HL-60 (cell line): ENCODE measurements around the gene LY86.

Experiments
- DNase-seq, 2 experiments: peaks; one replicate each; pipeline ENCODE4 v3.0.0-alpha.2; 2010 to 2020; ENCODE audit warnings: low read depth in 1 of 2, low spot score in 1 of 2
- H3K27ac ChIP-seq: fragments of 250-450 bp; sonication (Bioruptor Pico); replicated peaks from 2 replicates; pipeline ENCODE4 v1.5.1; 2020; ENCODE audit warnings: mild to moderate bottlenecking, moderate library complexity
- H3K27me3 ChIP-seq: fragments of 250-450 bp; sonication (Bioruptor Pico); 2 replicates; pipeline ENCODE4 v1.5.1; 2021; ENCODE audit warnings: mild to moderate bottlenecking, moderate library complexity; ENCODE audit not compliant: insufficient read depth, poor library complexity, severe bottlenecking
- H3K4me3 ChIP-seq: replicated peaks from 2 replicates; pipeline ENCODE4 v1.5.1; 2011; ENCODE audit warnings: mild to moderate bottlenecking, control low read depth, low read length; ENCODE audit not compliant: insufficient read depth
- CTCF ChIP-seq: IDR thresholded peaks from one replicate; pipeline ENCODE4 v1.5.1; 2011; ENCODE audit warnings: low read length, control low read depth, inconsistent platforms; ENCODE audit not compliant: insufficient read depth
- GABPA ChIP-seq: IDR thresholded peaks from 2 replicates; pipeline ENCODE4 v1.6.1; 2012; ENCODE audit warnings: low read depth
- POLR2AphosphoS5 ChIP-seq: IDR thresholded peaks from 2 replicates; pipeline ENCODE4 v1.6.1; 2012; ENCODE audit warnings: low read depth
- REST ChIP-seq: IDR thresholded peaks from 2 replicates; pipeline ENCODE4 v1.6.1; 2012; ENCODE audit warnings: low read depth; ENCODE audit not compliant: insufficient replicate concordance
- SPI1 ChIP-seq: IDR thresholded peaks from 2 replicates; pipeline ENCODE4 v1.6.1; 2012; ENCODE audit warnings: low read depth, mild to moderate bottlenecking, borderline replicate concordance

LY86 gene

GRCh38 chr6:6695625-6696276, 107.2 kb downstream of the LY86 start:
- H3K27me3 ChIP-seq, result no peaks in the 10 kb centered on the region
- peak in 1 of 2 experiments; percentile 56 for DNase-seq
- TF ChIP-seq SPI1 (no peak), REST (no peak), POLR2AphosphoS5 (no peak), CTCF (no peak), GABPA (no peak)
- H3K27ac ChIP-seq, result peak overlapping the region; percentile 91
- no peak overlapping the region for H3K4me3 ChIP-seq

DNA sequence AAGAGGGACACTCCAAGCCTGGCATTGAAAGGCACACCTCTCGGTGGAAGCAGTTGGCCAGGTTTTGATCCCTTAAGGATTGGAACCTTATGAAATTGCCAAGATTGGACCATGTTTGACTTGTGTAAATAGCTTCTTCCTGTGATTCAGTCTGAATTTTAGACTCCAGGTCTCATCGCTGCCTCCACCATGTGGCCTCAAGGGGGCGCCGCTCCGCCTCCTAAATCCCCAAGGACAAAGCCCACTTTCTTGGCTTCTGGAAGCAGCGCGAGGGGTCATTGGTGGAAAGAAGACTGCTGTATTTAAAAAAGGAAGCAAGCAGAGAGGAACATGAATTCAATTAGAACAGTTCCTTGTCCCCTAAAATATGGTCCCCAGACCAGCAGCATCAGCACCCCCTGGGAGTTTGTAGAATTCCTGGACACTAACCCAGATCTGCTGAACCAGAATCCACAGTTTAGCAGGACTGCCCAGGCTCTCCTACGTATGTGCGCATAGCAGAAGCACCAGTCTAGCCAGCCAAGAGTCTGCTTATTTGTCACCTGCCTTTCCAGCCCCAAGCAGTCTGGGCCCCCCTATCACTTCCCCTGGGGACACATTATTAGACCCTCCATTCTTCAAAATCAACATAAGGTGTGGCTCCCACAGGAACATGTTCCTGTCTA, 108.5 kb downstream of the LY86 start:
- H3K4me3 ChIP-seq, result no peak overlapping the region
- peak; percentile 81 to 94 for DNase-seq
- TF ChIP-seq POLR2AphosphoS5 (no peak; the same call in 1 of the 2 replicates), SPI1 (peak; percentile 36; the same call in 1 of the 2 replicates), CTCF (peak; percentile 77), REST (no peak), GABPA (no peak)
- H3K27me3 ChIP-seq, result no peaks in the 10 kb centered on the region
- peak overlapping the region; percentile 91 for H3K27ac ChIP-seq

- peak in 1 of 2 experiments; percentile 73 for DNase-seq
- Histone ChIP-seq H3K27ac (peak overlapping the region; percentile 91), H3K27me3 (no peaks in the 10 kb centered on the region), H3K4me3 (no peak overlapping the region)
- TF ChIP-seq POLR2AphosphoS5 (no peak), SPI1 (no peak), REST (no peak), CTCF (no peak), GABPA (no peak)
These were observed 109.1 kb downstream of the LY86 start for GRCh38 chr6:6697620-6698019.
